H9 (cell line): ENCODE measurements around the gene PTMA. TPM values are rescaled to one million over a fixed set of nuclear protein-coding genes. Genes with fewer than 3 reads are reported as not detected.

Source experiments
- DNase-seq: peaks from one replicate; pipeline ENCODE4 v3.0.0-alpha.2; 2017
- H2AFZ ChIP-seq: one replicate; pipeline ENCODE4 v1.6.1; 2013; ENCODE audit warnings: mild to moderate bottlenecking, low read length, control low read depth, moderate library complexity
- H2AK5ac ChIP-seq: 2 replicates; pipeline ENCODE4 v1.6.1; 2013; ENCODE audit warnings: low read length, control low read depth, mixed read lengths; ENCODE audit not compliant: insufficient read length
- H2BK120ac ChIP-seq: one replicate; pipeline ENCODE4 v1.6.1; 2013; ENCODE audit warnings: low read depth, mild to moderate bottlenecking, low read length, control low read depth, inconsistent platforms; ENCODE audit not compliant: poor library complexity, severe bottlenecking
- H2BK12ac ChIP-seq: 2 replicates; pipeline ENCODE4 v1.6.1; 2013; ENCODE audit warnings: low read length, control low read depth, mixed read lengths, low read depth; ENCODE audit not compliant: insufficient read length
- H2BK15ac ChIP-seq: 2 replicates; pipeline ENCODE4 v1.6.1; 2013; ENCODE audit warnings: low read depth, low read length, control low read depth
- H2BK20ac ChIP-seq: one replicate; pipeline ENCODE4 v1.6.1; 2013; ENCODE audit warnings: low read depth, mild to moderate bottlenecking, low read length, control low read depth, inconsistent platforms; ENCODE audit not compliant: poor library complexity, severe bottlenecking
- H2BK5ac ChIP-seq: 2 replicates; pipeline ENCODE4 v1.6.1; 2013; ENCODE audit warnings: low read length, control low read depth, mixed read lengths; ENCODE audit not compliant: insufficient read length
- H3K14ac ChIP-seq: 2 replicates; pipeline ENCODE4 v1.6.1; 2013; ENCODE audit warnings: low read length, control low read depth; ENCODE audit not compliant: insufficient read depth
- H3K18ac ChIP-seq: 2 replicates; pipeline ENCODE4 v1.6.1; 2013; ENCODE audit warnings: low read depth, mild to moderate bottlenecking, mixed read lengths, low read length, control low read depth; ENCODE audit not compliant: insufficient read length
- H3K23ac ChIP-seq: 2 replicates; pipeline ENCODE4 v1.6.1; 2013; ENCODE audit warnings: low read length, control low read depth, mixed read lengths, low read depth; ENCODE audit not compliant: insufficient read length
- H3K23me2 ChIP-seq: 2 replicates; pipeline ENCODE4 v1.6.1; 2013; ENCODE audit warnings: low read depth, mild to moderate bottlenecking, mixed read lengths, low read length, control low read depth; ENCODE audit not compliant: insufficient read length, poor library complexity, severe bottlenecking
- H3K27ac ChIP-seq: 2 replicates; pipeline ENCODE4 v1.5.1; 2013; ENCODE audit warnings: low read length, control low read depth, mixed read lengths, low read depth; ENCODE audit not compliant: insufficient read length
- H3K27me3 ChIP-seq: 2 replicates; pipeline ENCODE4 v1.6.1; 2013; ENCODE audit warnings: low read length, control low read depth, inconsistent platforms; ENCODE audit not compliant: insufficient read depth
- H3K4ac ChIP-seq: 2 replicates; pipeline ENCODE4 v1.6.1; 2013; ENCODE audit warnings: low read depth, mild to moderate bottlenecking, control low read depth, inconsistent platforms, low read length, moderate library complexity
- H3K4me1 ChIP-seq: 2 replicates; pipeline ENCODE4 v1.6.1; 2013; ENCODE audit warnings: low read length, control low read depth, inconsistent platforms; ENCODE audit not compliant: insufficient read depth
- H3K4me2 ChIP-seq: 2 replicates; pipeline ENCODE4 v1.6.1; 2013; ENCODE audit warnings: low read length, control low read depth, mixed read lengths; ENCODE audit not compliant: insufficient read length, insufficient read depth
- H3K56ac ChIP-seq: 2 replicates; pipeline ENCODE4 v1.6.1; 2013; ENCODE audit warnings: low read depth, mild to moderate bottlenecking, mixed read lengths, low read length, control low read depth; ENCODE audit not compliant: insufficient read length
- H3K79me1 ChIP-seq: 2 replicates; pipeline ENCODE4 v1.6.1; 2013; ENCODE audit warnings: low read depth, mild to moderate bottlenecking, moderate library complexity, low read length, control low read depth, inconsistent platforms; ENCODE audit not compliant: insufficient read depth, poor library complexity, severe bottlenecking
- H3K79me2 ChIP-seq: 2 replicates; pipeline ENCODE4 v1.6.1; 2013; ENCODE audit warnings: low read length, control low read depth, inconsistent platforms; ENCODE audit not compliant: insufficient read depth
- H3K9ac ChIP-seq: 2 replicates; pipeline ENCODE4 v1.6.1; 2013; ENCODE audit warnings: low read length, control low read depth, mixed read lengths; ENCODE audit not compliant: insufficient read length; ENCODE audit errors: extremely low read depth
- H3K9me3 ChIP-seq: one replicate; pipeline ENCODE4 v1.6.1; 2013; ENCODE audit warnings: low read depth, low read length, inconsistent platforms; ENCODE audit not compliant: control insufficient read depth
- H3T11ph ChIP-seq: one replicate; pipeline ENCODE4 v1.6.1; 2013; ENCODE audit warnings: mild to moderate bottlenecking, low read length, control low read depth, inconsistent platforms
- H4K20me1 ChIP-seq: one replicate; pipeline ENCODE4 v1.6.1; 2013; ENCODE audit not compliant: control insufficient read depth, insufficient read length, insufficient read depth
- H4K5ac ChIP-seq: 2 replicates; pipeline ENCODE4 v1.6.1; 2013; ENCODE audit warnings: low read depth, mild to moderate bottlenecking, mixed read lengths, low read length, control low read depth; ENCODE audit not compliant: insufficient read length
- H4K8ac ChIP-seq: replicated peaks from 2 replicates; pipeline ENCODE4 v1.6.1; 2013; ENCODE audit warnings: low read length, control low read depth, mixed read lengths, low read depth; ENCODE audit not compliant: insufficient read length
- H4K91ac ChIP-seq: 2 replicates; pipeline ENCODE4 v1.6.1; 2013; ENCODE audit warnings: low read depth, mild to moderate bottlenecking, moderate library complexity, mixed read lengths, low read length, control low read depth; ENCODE audit not compliant: insufficient read length
- H3K27ac Mint-ChIP-seq, 3 experiments: 2 replicates in 2 of 3; 3 replicates in 1 of 3; pipeline ENCODE4 v1.8.0; 2020 to 2021; ENCODE audit warnings: mixed read lengths in 3 of 3, mild to moderate bottlenecking in 1 of 3, moderate library complexity in 1 of 3
- H3K27me3 Mint-ChIP-seq: 2 replicates; pipeline ENCODE4 v1.8.0; 2021; ENCODE audit warnings: low read depth, mild to moderate bottlenecking, moderate library complexity, mixed read lengths
- H3K36me3 Mint-ChIP-seq, 3 experiments: 2 replicates in 2 of 3; 3 replicates in 1 of 3; pipeline ENCODE4 v1.8.0; 2020 to 2021; ENCODE audit warnings: low read depth in 3 of 3, mixed read lengths in 3 of 3; ENCODE audit not compliant: insufficient read depth in 1 of 3
- H3K4me1 Mint-ChIP-seq, 2 experiments: 2 replicates each; pipeline ENCODE4 v1.8.0; 2020; ENCODE audit warnings: mixed read lengths in 2 of 2
- H3K4me3 Mint-ChIP-seq, 2 experiments: 2 replicates in 1 of 2; 3 replicates in 1 of 2; pipeline ENCODE4 v1.8.0; 2020 to 2021; ENCODE audit warnings: mild to moderate bottlenecking in 2 of 2, mixed read lengths in 2 of 2, moderate library complexity in 1 of 2
- H3K9me3 Mint-ChIP-seq, 2 experiments: 2 replicates in 1 of 2; 3 replicates in 1 of 2; pipeline ENCODE4 v1.8.0; 2020; ENCODE audit warnings: mild to moderate bottlenecking in 2 of 2, mixed read lengths in 2 of 2, moderate library complexity in 1 of 2
- WGBS: extraction: QIAGEN DNeasy Blood & Tissue Kit; methylation state at CpG from one replicate; pipeline ENCODE4 v1.1.7; 2013; ENCODE audit warnings: missing lambda C conversion rate, low lambda C conversion rate, mixed read lengths; ENCODE audit not compliant: insufficient read length; ENCODE audit errors: extremely low coverage; 5-methylcytosine and 5-hydroxymethylcytosine counted together
- total RNA-seq: library from RNA; stranded (reverse); gene quantifications from 2 replicates; pipeline ENCODE4 v1.2.1, GENCODE V29; 2021
- TF ChIP-seq, protein P1 (sequence below): fragments of 200-600 bp; sonication (generic); conservative IDR thresholded peaks from 3 replicates; pipeline ENCODE4 v1.8.0; 2021; ENCODE audit warnings: antibody characterized with exemption, mild to moderate bottlenecking

The PTMA gene
- total RNA-seq, 1 experiment from 2014 or later, result 1,963 TPM

DNA sequence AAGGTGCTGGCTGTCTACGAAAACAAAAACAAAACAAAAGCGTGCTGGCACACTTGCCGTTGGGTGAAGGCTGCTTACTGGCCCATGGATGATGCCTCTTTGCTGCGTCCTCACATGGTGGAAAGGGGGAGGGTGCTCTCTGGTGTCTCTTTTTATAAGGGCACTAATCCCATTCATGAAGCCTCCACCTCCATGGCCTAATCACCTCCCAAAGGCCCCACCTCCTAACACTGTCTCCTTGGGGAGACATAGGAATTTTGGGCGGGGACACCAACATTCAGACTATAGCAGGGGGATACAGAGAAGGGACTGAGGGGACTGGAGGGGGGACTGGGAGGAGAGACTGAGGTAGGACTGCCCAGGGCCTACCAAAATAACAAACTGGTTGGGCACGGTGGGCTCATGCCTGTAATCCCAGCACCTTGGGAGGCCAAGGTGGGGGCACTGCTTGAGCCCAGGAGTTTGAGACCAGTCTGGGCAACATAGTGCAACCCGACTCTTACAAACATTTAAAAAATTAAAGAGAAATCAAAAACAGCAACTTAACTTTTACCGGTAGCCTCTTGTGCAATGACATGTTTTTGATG, 14.5 kb downstream of the PTMA start:
- H3K4me1 ChIP-seq, result no peaks in the 10 kb centered on the region
- peaks cover 15 to 24% of the 10 kb centered on the region in 2 experiments for H3K4me1 Mint-ChIP-seq
- no peaks in the 10 kb centered on the region; a peak in 1 of 7 replicates for H3K36me3 Mint-ChIP-seq
- no peak overlapping the region for H2BK15ac ChIP-seq
- no peak overlapping the region for H2BK20ac ChIP-seq
- no peak overlapping the region for H3K27ac ChIP-seq
- H3K9me3 Mint-ChIP-seq, result no peaks in the 10 kb centered on the region
- no peak overlapping the region for H3K4me2 ChIP-seq
- no peak overlapping the region for H2BK5ac ChIP-seq
- H3K27ac Mint-ChIP-seq, result peak overlapping the region in 1 of 3 experiments; percentile 83; a peak in 2 of 7 replicates
- no peak overlapping the region for H3T11ph ChIP-seq
- H3K14ac ChIP-seq, result no peak overlapping the region
- no peaks in the 10 kb centered on the region for H3K9me3 ChIP-seq
- H3K23me2 ChIP-seq, result no peaks in the 10 kb centered on the region
- no peak overlapping the region for H2AK5ac ChIP-seq
- H2BK120ac ChIP-seq, result no peak overlapping the region
- no peak overlapping the region for H2BK12ac ChIP-seq
- H3K9ac ChIP-seq, result no peak overlapping the region
- H3K23ac ChIP-seq, result no peak overlapping the region
- no peak overlapping the region for H3K56ac ChIP-seq
- H3K4me3 Mint-ChIP-seq, result no peak overlapping the region; a peak in 1 of 5 replicates
- no peaks in the 10 kb centered on the region; the same call in 1 of the 2 replicates for H3K27me3 Mint-ChIP-seq
- H4K8ac ChIP-seq, result no peak overlapping the region
- DNase-seq, result no peak
- no peaks in the 10 kb centered on the region for H3K79me1 ChIP-seq
- TF ChIP-seq, protein P1, sequence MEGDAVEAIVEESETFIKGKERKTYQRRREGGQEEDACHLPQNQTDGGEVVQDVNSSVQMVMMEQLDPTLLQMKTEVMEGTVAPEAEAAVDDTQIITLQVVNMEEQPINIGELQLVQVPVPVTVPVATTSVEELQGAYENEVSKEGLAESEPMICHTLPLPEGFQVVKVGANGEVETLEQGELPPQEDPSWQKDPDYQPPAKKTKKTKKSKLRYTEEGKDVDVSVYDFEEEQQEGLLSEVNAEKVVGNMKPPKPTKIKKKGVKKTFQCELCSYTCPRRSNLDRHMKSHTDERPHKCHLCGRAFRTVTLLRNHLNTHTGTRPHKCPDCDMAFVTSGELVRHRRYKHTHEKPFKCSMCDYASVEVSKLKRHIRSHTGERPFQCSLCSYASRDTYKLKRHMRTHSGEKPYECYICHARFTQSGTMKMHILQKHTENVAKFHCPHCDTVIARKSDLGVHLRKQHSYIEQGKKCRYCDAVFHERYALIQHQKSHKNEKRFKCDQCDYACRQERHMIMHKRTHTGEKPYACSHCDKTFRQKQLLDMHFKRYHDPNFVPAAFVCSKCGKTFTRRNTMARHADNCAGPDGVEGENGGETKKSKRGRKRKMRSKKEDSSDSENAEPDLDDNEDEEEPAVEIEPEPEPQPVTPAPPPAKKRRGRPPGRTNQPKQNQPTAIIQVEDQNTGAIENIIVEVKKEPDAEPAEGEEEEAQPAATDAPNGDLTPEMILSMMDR, result no peak
- H3K79me2 ChIP-seq, result no peaks in the 10 kb centered on the region
- H4K20me1 ChIP-seq, result no peaks in the 10 kb centered on the region
- H3K27me3 ChIP-seq, result no peaks in the 10 kb centered on the region
- WGBS, result no CpG with 5 or more reads among the region's 8 CpGs
- H4K91ac ChIP-seq, result no peak overlapping the region
- H4K5ac ChIP-seq, result no peak overlapping the region
- H3K4ac ChIP-seq, result no peak overlapping the region
- no peak overlapping the region for H3K18ac ChIP-seq
- H2AFZ ChIP-seq, result no peak overlapping the region
